ENCODE measurements around the gene NAA15.

Gene NAA15

DNA sequence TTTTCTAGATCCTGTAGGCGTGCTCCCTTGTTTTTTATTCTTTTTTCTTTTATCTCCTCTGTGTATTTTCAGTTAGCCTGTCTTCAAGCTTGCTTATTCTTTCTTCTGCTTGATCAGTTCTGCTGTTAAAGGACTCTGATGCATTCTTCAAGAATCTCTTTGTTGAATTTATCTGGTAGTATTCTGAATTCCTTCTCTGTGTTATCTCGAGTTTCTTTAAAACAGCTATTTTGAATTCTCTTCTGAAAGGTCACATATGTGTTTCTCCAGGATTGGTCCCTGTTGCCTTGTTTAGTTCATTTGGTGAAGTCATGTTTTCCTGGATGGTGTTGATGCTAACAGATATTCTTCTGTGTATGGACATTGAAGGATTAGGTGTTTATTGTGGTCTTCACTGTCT lies 167.9 kb downstream of the NAA15 start:
- Histone ChIP-seq H3K36me3 (ENCODE audit: insufficient read depth, low read length) (peaks cover 11% of the 10 kb centered on the region; the same call in 1 of the 2 replicates), H3K4me3 (ENCODE audit: low read length, poor library complexity, severe bottlenecking) (no peak overlapping the region), H3K79me2 (ENCODE audit: insufficient read depth, low read length) (peaks cover 17% of the 10 kb centered on the region; the same call in 1 of the 2 replicates), H3K9ac (ENCODE audit: low read depth, low read length, poor library complexity, severe bottlenecking) (no peak overlapping the region), H3K4me1 (ENCODE audit: insufficient read depth, low read length, poor library complexity, severe bottlenecking) (no peaks in the 10 kb centered on the region), H3K4me2 (ENCODE audit: low read depth, low read length, poor library complexity, severe bottlenecking) (no peak overlapping the region), H3K27me3 (ENCODE audit: insufficient read depth, low read length, poor library complexity, severe bottlenecking) (no peaks in the 10 kb centered on the region), H3K9me2 (replicated peaks; ENCODE audit: low read depth, low read length) (no peaks in the 10 kb centered on the region), H3F3A (ENCODE audit: low read depth) (no peaks in the 10 kb centered on the region), H2AFZ (ENCODE audit: low read length) (no peak overlapping the region), H3K9me3 (ENCODE audit: insufficient read depth, low read depth, low read length) (no peaks in the 10 kb centered on the region; the same call in 1 of the 2 replicates), H4K20me1 (ENCODE audit: insufficient read depth, low read length, poor library complexity, severe bottlenecking) (no peaks in the 10 kb centered on the region)
- TF ChIP-seq EZH2phosphoT487 (IDR thresholded peaks at IDR 0.05; ENCODE audit: borderline replicate concordance): no peak
- TF ChIP-seq, protein P1, sequence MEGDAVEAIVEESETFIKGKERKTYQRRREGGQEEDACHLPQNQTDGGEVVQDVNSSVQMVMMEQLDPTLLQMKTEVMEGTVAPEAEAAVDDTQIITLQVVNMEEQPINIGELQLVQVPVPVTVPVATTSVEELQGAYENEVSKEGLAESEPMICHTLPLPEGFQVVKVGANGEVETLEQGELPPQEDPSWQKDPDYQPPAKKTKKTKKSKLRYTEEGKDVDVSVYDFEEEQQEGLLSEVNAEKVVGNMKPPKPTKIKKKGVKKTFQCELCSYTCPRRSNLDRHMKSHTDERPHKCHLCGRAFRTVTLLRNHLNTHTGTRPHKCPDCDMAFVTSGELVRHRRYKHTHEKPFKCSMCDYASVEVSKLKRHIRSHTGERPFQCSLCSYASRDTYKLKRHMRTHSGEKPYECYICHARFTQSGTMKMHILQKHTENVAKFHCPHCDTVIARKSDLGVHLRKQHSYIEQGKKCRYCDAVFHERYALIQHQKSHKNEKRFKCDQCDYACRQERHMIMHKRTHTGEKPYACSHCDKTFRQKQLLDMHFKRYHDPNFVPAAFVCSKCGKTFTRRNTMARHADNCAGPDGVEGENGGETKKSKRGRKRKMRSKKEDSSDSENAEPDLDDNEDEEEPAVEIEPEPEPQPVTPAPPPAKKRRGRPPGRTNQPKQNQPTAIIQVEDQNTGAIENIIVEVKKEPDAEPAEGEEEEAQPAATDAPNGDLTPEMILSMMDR (conservative IDR thresholded peaks at IDR 0.05; ENCODE audit: low read length): no peak

All from Loucy (cell line).